SH-SY5Y (cell line): ENCODE measurements around the gene CAMK2D.

Experiments
- GATA2 ChIP-seq: IDR thresholded peaks from 2 replicates; pipeline ENCODE4 v1.6.1; 2011; ENCODE audit warnings: mild to moderate bottlenecking, low read depth, low read length
- GATA3 ChIP-seq: IDR thresholded peaks from 2 replicates; pipeline ENCODE4 v1.6.1; 2011; ENCODE audit warnings: low read depth, mild to moderate bottlenecking, low read length, moderate library complexity

Gene CAMK2D

GRCh38 chr4:113657586-113658233 is 103.8 kb downstream of the CAMK2D start:
- TF ChIP-seq GATA2: no peak
- TF ChIP-seq GATA3: no peak

- TF ChIP-seq GATA2: no peak
- no peak for TF ChIP-seq GATA3
Measured at GRCh38 chr4:113653871-113654270, 107.7 kb downstream of the CAMK2D start.

- no peak for TF ChIP-seq GATA2
- no peak for TF ChIP-seq GATA3
Measured at GRCh38 chr4:113646442-113646822, 115.1 kb downstream of the CAMK2D start.

GRCh38 chr4:113645771-113646441 is 115.6 kb downstream of the CAMK2D start:
- no peak for TF ChIP-seq GATA3
- TF ChIP-seq GATA2: no peak

- TF ChIP-seq GATA2: no peak
- no peak for TF ChIP-seq GATA3
Measured at GRCh38 chr4:113645288-113645687, 116.2 kb downstream of the CAMK2D start.

- TF ChIP-seq GATA3 (no peak), GATA2 (no peak)
Measured at GRCh38 chr4:113644398-113644797, 117.1 kb downstream of the CAMK2D start.

- peak; percentile 53 for TF ChIP-seq GATA2
- TF ChIP-seq GATA3: no peak
Measured at GRCh38 chr4:113643505-113643904, 118.0 kb downstream of the CAMK2D start.

GRCh38 chr4:113641025-113641431 is 120.5 kb downstream of the CAMK2D start:
- TF ChIP-seq GATA3: no peak
- TF ChIP-seq GATA2: no peak

- TF ChIP-seq GATA3: no peak
- TF ChIP-seq GATA2: no peak
Measured at GRCh38 chr4:113639326-113639725, 122.2 kb downstream of the CAMK2D start.

GRCh38 chr4:113638562-113638832 is 123.0 kb downstream of the CAMK2D start:
- TF ChIP-seq GATA3 (no peak), GATA2 (no peak)

GRCh38 chr4:113637823-113638561 is 123.5 kb downstream of the CAMK2D start:
- TF ChIP-seq GATA2 (no peak), GATA3 (no peak)

- TF ChIP-seq GATA3 (no peak), GATA2 (no peak)
Measured at GRCh38 chr4:113637363-113637762, 124.2 kb downstream of the CAMK2D start.

- TF ChIP-seq GATA2: no peak
- TF ChIP-seq GATA3: no peak
Measured at GRCh38 chr4:113636877-113637276, 124.7 kb downstream of the CAMK2D start.

GRCh38 chr4:113636438-113636818 is 125.1 kb downstream of the CAMK2D start:
- no peak for TF ChIP-seq GATA2
- TF ChIP-seq GATA3: no peak

GRCh38 chr4:113635739-113636437 is 125.7 kb downstream of the CAMK2D start:
- TF ChIP-seq GATA3 (no peak), GATA2 (no peak)
